Testis (tissue), 2 donors: ENCODE results near the gene PLXDC2.

Source experiments
- CTCF ChIP-seq, 3 experiments: fragments of 450-650 bp in 2 of 3; fragments of 200-600 bp in 1 of 3; sonication (generic) in 1 of 3; IDR thresholded peaks; one replicate each; pipeline ENCODE4 v1.5.1; 2016 to 2019; ENCODE audit warnings: antibody characterized with exemption in 3 of 3, mild to moderate bottlenecking in 2 of 3, moderate library complexity in 1 of 3
- POLR2A ChIP-seq: fragments of 450-650 bp; IDR thresholded peaks from one replicate; pipeline ENCODE4 v1.6.1; 2017; ENCODE audit warnings: antibody characterized with exemption, mild to moderate bottlenecking, moderate library complexity

GRCh38 chr10:20087353-20087752 lies 271.1 kb downstream of the PLXDC2 start:
- TF ChIP-seq POLR2A (no peak), CTCF (IDR thresholded peaks at IDR 0.05) (no peak)
